Smooth muscle cell (in vitro differentiated cells): Measurements from ENCODE around the gene OSCAR. TPM values are rescaled to one million over a fixed set of nuclear protein-coding genes. Genes with fewer than 3 reads are reported as not detected.

ENCODE experiments used
- DNase-seq: peaks from one replicate; lab custom pipeline; 2025; ENCODE audit not compliant: unreplicated experiment; lab: John Stamatoyannopoulos, UW
- H2AFZ ChIP-seq: fragments of 200-600 bp; sonication (generic); 2 replicates; pipeline ENCODE4 v1.6.0; 2016; ENCODE audit warnings: antibody characterized with exemption, low read depth, mild to moderate bottlenecking
- H3F3A ChIP-seq: fragments of 200-600 bp; sonication (generic); 2 replicates; pipeline ENCODE4 v1.6.0; 2017; ENCODE audit warnings: antibody characterized with exemption, low read depth
- H3K27ac ChIP-seq: fragments of 200-600 bp; sonication (generic); 2 replicates; pipeline ENCODE4 v1.5.1; 2016; ENCODE audit warnings: low read depth, mild to moderate bottlenecking
- H3K27me3 ChIP-seq: fragments of 200-600 bp; sonication (generic); 2 replicates; pipeline ENCODE4 v1.6.1; 2016; ENCODE audit warnings: low read depth, mild to moderate bottlenecking
- H3K36me3 ChIP-seq: fragments of 200-600 bp; sonication (generic); 2 replicates; pipeline ENCODE4 v1.5.1; 2016; ENCODE audit warnings: low read depth
- H3K4me1 ChIP-seq: fragments of 200-600 bp; sonication (generic); 2 replicates; pipeline ENCODE4 v1.5.1; 2016; ENCODE audit warnings: low read depth
- H3K4me2 ChIP-seq: fragments of 200-600 bp; sonication (generic); 2 replicates; pipeline ENCODE4 v1.6.0; 2016; ENCODE audit warnings: mild to moderate bottlenecking
- H3K4me3 ChIP-seq: fragments of 200-600 bp; sonication (generic); 2 replicates; pipeline ENCODE4 v1.5.1; 2016; ENCODE audit warnings: mild to moderate bottlenecking
- H3K79me2 ChIP-seq: fragments of 200-600 bp; sonication (generic); 2 replicates; pipeline ENCODE4 v1.6.0; 2016; ENCODE audit warnings: low read depth, mild to moderate bottlenecking
- H3K9ac ChIP-seq: fragments of 200-600 bp; sonication (generic); 2 replicates; pipeline ENCODE4 v1.6.0; 2016; ENCODE audit warnings: low read depth
- H3K9me3 ChIP-seq: fragments of 200-600 bp; sonication (generic); replicated peaks from 2 replicates; pipeline ENCODE4 v1.5.1; 2016; ENCODE audit warnings: low read depth
- H4K20me1 ChIP-seq: fragments of 200-600 bp; sonication (generic); 2 replicates; pipeline ENCODE4 v1.6.0; 2016; ENCODE audit warnings: low read depth
- CTCF ChIP-seq: fragments of 200-600 bp; sonication (generic); IDR thresholded peaks from 2 replicates; pipeline ENCODE4 v1.5.1; 2017; ENCODE audit warnings: borderline replicate concordance, mild to moderate bottlenecking, antibody characterized with exemption; ENCODE audit not compliant: insufficient read depth, poor library complexity, severe bottlenecking
- WGBS: methylation state at CpG from one replicate; pipeline ENCODE4 v1.1.7; 2016; ENCODE audit warnings: low lambda C conversion rate; 5-methylcytosine and 5-hydroxymethylcytosine counted together
- polyA plus RNA-seq: library from polyadenylated mRNA; unstranded; fragments of >200 nt; fragmentation: Nextera tagmentation; extraction: Ambion mirVana; gene quantifications from 2 replicates; pipeline ENCODE4 v1.2.1, GENCODE V29; 2016
- total RNA-seq: library from RNA; depleted of rRNA; stranded (reverse); fragments of >200 nt; gene quantifications from 2 replicates; pipeline ENCODE4 v1.2.3, GENCODE V29; 2014

Gene OSCAR
- total and polyA plus RNA-seq, 2 experiments from 2014 or later, result 0.90 TPM; not detected in 1

DNA sequence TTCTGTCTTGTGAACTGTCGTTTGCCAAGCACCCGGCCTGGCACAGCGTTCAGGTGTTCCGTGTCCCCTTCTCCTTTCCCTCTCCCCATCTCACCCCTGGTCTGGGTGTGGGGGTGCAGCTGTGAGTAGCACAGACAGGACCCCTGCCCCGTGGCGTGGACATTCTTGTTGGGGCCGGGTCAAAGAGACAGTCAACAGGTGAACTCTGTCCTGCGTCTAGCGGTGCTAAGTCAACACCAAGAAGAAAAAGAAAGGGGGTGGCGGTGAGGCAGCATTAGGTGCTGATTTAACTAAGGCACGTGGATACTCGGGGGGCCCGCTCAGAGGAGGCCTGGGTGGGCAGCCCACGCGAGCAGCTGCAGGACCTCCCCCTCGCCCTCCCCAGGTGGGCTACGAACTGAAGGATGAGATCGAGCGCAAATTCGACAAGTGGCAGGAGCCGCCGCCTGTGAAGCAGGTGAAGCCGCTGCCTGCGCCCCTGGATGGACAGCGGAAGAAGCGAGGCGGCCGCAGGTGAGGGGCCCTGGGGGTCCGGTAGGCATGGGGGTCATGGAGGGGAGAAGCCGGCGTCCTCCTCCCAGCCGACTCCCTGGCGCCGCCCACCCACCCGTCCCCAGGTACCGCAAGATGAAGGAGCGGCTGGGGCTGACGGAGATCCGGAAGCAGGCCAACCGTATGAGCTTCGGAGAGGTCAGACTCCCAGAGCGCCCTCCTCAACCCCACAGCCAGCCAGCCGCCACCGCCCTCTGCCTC, 27.3 kb upstream of the OSCAR start:
- Histone ChIP-seq H3K9me3 (no peaks in the 10 kb centered on the region), H4K20me1 (no peaks in the 10 kb centered on the region), H3K4me3 (no peak overlapping the region), H3K27me3 (no peaks in the 10 kb centered on the region), H2AFZ (no peak overlapping the region), H3K4me1 (no peaks in the 10 kb centered on the region), H3K9ac (no peak overlapping the region), H3K4me2 (no peak overlapping the region), H3F3A (no peaks in the 10 kb centered on the region), H3K36me3 (no peaks in the 10 kb centered on the region), H3K27ac (no peak overlapping the region), H3K79me2 (no peaks in the 10 kb centered on the region)
- TF ChIP-seq CTCF, result no peak
- no peak for DNase-seq
- WGBS, result 92% methylated on average over 26 of the region's 44 CpGs

DNA sequence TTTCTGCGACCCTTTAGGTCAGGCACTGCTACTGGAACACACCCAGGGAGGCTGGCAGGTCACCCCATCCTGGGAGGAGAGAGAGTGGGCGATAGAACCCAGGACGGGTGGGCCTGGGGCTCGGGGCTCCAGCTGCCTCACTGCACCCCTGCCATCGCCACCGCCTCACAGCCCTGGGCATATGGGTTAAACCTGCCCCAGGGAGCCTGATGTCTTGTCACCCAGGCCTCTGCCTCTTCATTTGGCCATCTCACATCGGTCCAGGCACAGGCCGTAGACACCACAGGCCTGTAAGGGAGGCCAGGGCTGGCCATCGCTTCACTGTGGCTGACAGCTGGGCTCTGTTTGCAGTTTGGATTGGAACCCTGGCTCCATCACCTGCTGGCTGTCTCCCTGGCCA, 25.1 kb upstream of the OSCAR start:
- no peaks in the 10 kb centered on the region for H3K79me2 ChIP-seq
- H3K36me3 ChIP-seq, result no peaks in the 10 kb centered on the region
- H3K4me1 ChIP-seq, result no peaks in the 10 kb centered on the region
- WGBS, result 98% methylated on average over 9 of the region's 9 CpGs
- H3K4me3 ChIP-seq, result no peak overlapping the region
- no peak for TF ChIP-seq CTCF
- no peaks in the 10 kb centered on the region for H3F3A ChIP-seq
- H3K27ac ChIP-seq, result no peak overlapping the region
- no peak overlapping the region for H3K9ac ChIP-seq
- no peaks in the 10 kb centered on the region for H4K20me1 ChIP-seq
- no peak for DNase-seq
- no peaks in the 10 kb centered on the region for H3K27me3 ChIP-seq
- H3K9me3 ChIP-seq, result no peaks in the 10 kb centered on the region
- H3K4me2 ChIP-seq, result no peak overlapping the region
- H2AFZ ChIP-seq, result no peak overlapping the region

GRCh38 chr19:54124393-54124792, 23.8 kb upstream of the OSCAR start:
- DNase-seq, result no peak
- Histone ChIP-seq H3K36me3 (no peaks in the 10 kb centered on the region), H3K4me3 (no peak overlapping the region), H3K27me3 (no peaks in the 10 kb centered on the region), H3K9me3 (no peaks in the 10 kb centered on the region), H3K4me1 (no peaks in the 10 kb centered on the region), H3K9ac (no peak overlapping the region), H3F3A (no peaks in the 10 kb centered on the region), H4K20me1 (no peaks in the 10 kb centered on the region), H3K4me2 (no peak overlapping the region), H2AFZ (no peak overlapping the region), H3K79me2 (no peaks in the 10 kb centered on the region), H3K27ac (no peak overlapping the region)
- WGBS, result 94% methylated on average over 18 of the region's 19 CpGs
- no peak for TF ChIP-seq CTCF

DNA sequence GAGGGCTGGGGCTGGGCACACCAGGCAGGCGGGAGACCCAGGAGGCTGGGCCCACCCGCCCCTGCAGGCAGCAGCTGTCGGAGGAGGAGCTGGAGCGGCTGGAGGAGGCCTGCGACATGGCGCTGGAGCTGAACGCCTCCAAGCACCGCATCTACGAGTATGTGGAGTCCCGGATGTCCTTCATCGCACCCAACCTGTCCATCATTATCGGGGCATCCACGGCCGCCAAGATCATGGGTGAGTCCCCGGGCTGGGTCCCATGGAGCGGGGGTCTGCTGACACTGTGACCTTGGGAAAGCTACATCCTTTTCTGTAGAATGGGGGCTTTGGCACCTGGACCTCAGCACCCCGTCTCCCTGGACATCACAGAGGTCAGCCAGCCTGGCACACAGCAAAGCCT, 23.1 kb upstream of the OSCAR start:
- H3K27me3 ChIP-seq, result no peaks in the 10 kb centered on the region
- no peak overlapping the region for H3K4me2 ChIP-seq
- H3K36me3 ChIP-seq, result no peaks in the 10 kb centered on the region
- H3K9me3 ChIP-seq, result no peaks in the 10 kb centered on the region
- H4K20me1 ChIP-seq, result no peaks in the 10 kb centered on the region
- H3K9ac ChIP-seq, result no peak overlapping the region
- H3F3A ChIP-seq, result no peaks in the 10 kb centered on the region
- 96% methylated on average over 17 of the region's 17 CpGs for WGBS
- no peak overlapping the region for H3K4me3 ChIP-seq
- H3K79me2 ChIP-seq, result no peaks in the 10 kb centered on the region
- H2AFZ ChIP-seq, result no peak overlapping the region
- no peak for TF ChIP-seq CTCF
- DNase-seq, result no peak
- H3K4me1 ChIP-seq, result no peaks in the 10 kb centered on the region
- no peak overlapping the region for H3K27ac ChIP-seq
